GM12874 (cell line): ENCODE measurements around the gene FBXL3.

ENCODE experiments used
- CTCF ChIP-seq: IDR thresholded peaks from 2 replicates; pipeline ENCODE4 v1.5.1; 2011; ENCODE audit warnings: low read depth, mild to moderate bottlenecking, control low read depth, low read length, moderate library complexity; ENCODE audit not compliant: insufficient read depth

The FBXL3 gene

GRCh38 chr13:77055158-77055557 is 28.2 kb upstream of the FBXL3 start:
- TF ChIP-seq CTCF, result no peak

GRCh38 chr13:77053192-77053591 is 26.2 kb upstream of the FBXL3 start:
- TF ChIP-seq CTCF, result no peak

GRCh38 chr13:77048681-77049080 is 21.7 kb upstream of the FBXL3 start:
- TF ChIP-seq CTCF, result no peak

GRCh38 chr13:77047649-77048343 is 20.8 kb upstream of the FBXL3 start:
- no peak for TF ChIP-seq CTCF

- no peak for TF ChIP-seq CTCF
These were observed 15.7 kb upstream of the FBXL3 start for GRCh38 chr13:77042566-77043177.

GRCh38 chr13:77040835-77041234 is 13.9 kb upstream of the FBXL3 start:
- no peak for TF ChIP-seq CTCF

GRCh38 chr13:77040076-77040475 is 13.1 kb upstream of the FBXL3 start:
- no peak for TF ChIP-seq CTCF
